Neural progenitor cell (in vitro differentiated cells): Measurements from ENCODE around the gene CST8. TPM values are rescaled to one million over a fixed set of nuclear protein-coding genes. Genes with fewer than 3 reads are reported as not detected.

ENCODE experiments used
- DNase-seq: peaks from one replicate; pipeline ENCODE4 v3.0.0-alpha.2; 2016; ENCODE audit warnings: low spot score
- H2AFZ ChIP-seq: fragments of 200-600 bp; sonication (generic); replicated peaks from 2 replicates; pipeline ENCODE4 v1.6.1; 2016; ENCODE audit warnings: antibody characterized with exemption
- H3F3A ChIP-seq: fragments of 200-600 bp; sonication (generic); 2 replicates; pipeline ENCODE4 v1.6.1; 2016; ENCODE audit warnings: antibody characterized with exemption, low read depth
- H3K27ac ChIP-seq: fragments of 200-600 bp; sonication (generic); 2 replicates; pipeline ENCODE4 v1.5.1; 2016; ENCODE audit warnings: mild to moderate bottlenecking
- H3K27me3 ChIP-seq: fragments of 200-600 bp; sonication (generic); 2 replicates; pipeline ENCODE4 v1.6.1; 2016; ENCODE audit warnings: mild to moderate bottlenecking, moderate library complexity
- H3K36me3 ChIP-seq: fragments of 200-600 bp; sonication (generic); 2 replicates; pipeline ENCODE4 v1.5.1; 2016
- H3K4me1 ChIP-seq: fragments of 200-600 bp; sonication (generic); 2 replicates; pipeline ENCODE4 v1.6.1; 2016; ENCODE audit warnings: mixed run types
- H3K4me2 ChIP-seq: fragments of 200-600 bp; sonication (generic); 2 replicates; pipeline ENCODE4 v1.6.1; 2016
- H3K4me3 ChIP-seq: fragments of 200-600 bp; sonication (generic); 2 replicates; pipeline ENCODE4 v1.5.1; 2016
- H3K79me2 ChIP-seq: fragments of 200-600 bp; sonication (generic); 2 replicates; pipeline ENCODE4 v1.6.1; 2016; ENCODE audit warnings: low read depth
- H3K9ac ChIP-seq: fragments of 200-600 bp; sonication (generic); 2 replicates; pipeline ENCODE4 v1.6.1; 2016
- H3K9me3 ChIP-seq: fragments of 200-600 bp; sonication (generic); 2 replicates; pipeline ENCODE4 v1.5.1; 2016; ENCODE audit warnings: low read depth
- H4K20me1 ChIP-seq: fragments of 200-600 bp; sonication (generic); 2 replicates; pipeline ENCODE4 v1.6.1; 2016; ENCODE audit warnings: low read depth
- H3K27ac Mint-ChIP-seq: 3 replicates; pipeline ENCODE4 v1.8.0; 2021; ENCODE audit warnings: mixed read lengths
- H3K27me3 Mint-ChIP-seq: 2 replicates; pipeline ENCODE4 v1.8.0; 2022; ENCODE audit warnings: low read depth, mild to moderate bottlenecking, inconsistent platforms, moderate library complexity, mixed read lengths; ENCODE audit not compliant: insufficient read depth
- H3K36me3 Mint-ChIP-seq: 3 replicates; pipeline ENCODE4 v1.8.0; 2021; ENCODE audit warnings: mixed read lengths
- H3K4me1 Mint-ChIP-seq: 3 replicates; pipeline ENCODE4 v1.8.0; 2021; ENCODE audit warnings: mixed read lengths
- H3K4me3 Mint-ChIP-seq: 3 replicates; pipeline ENCODE4 v1.8.0; 2021; ENCODE audit warnings: mild to moderate bottlenecking, moderate library complexity, mixed read lengths
- H3K9me3 Mint-ChIP-seq: 3 replicates; pipeline ENCODE4 v1.8.0; 2020; ENCODE audit warnings: mixed read lengths
- CTCF ChIP-seq: fragments of 200-600 bp; sonication (generic); IDR thresholded peaks from 2 replicates; pipeline ENCODE4 v1.5.1; 2017; ENCODE audit warnings: antibody characterized with exemption, mild to moderate bottlenecking
- EZH2 ChIP-seq: fragments of 200-600 bp; sonication (generic); IDR thresholded peaks from 2 replicates; pipeline ENCODE4 v1.6.1; 2017; ENCODE audit warnings: antibody characterized with exemption, mild to moderate bottlenecking, moderate library complexity
- EZH2phosphoT487 ChIP-seq: fragments of 200-600 bp; sonication (generic); IDR thresholded peaks from 2 replicates; pipeline ENCODE4 v1.6.1; 2017; ENCODE audit warnings: antibody characterized with exemption
- total RNA-seq: library from RNA; depleted of rRNA; stranded (reverse); fragments of >200 nt; gene quantifications from 2 replicates; pipeline ENCODE4 v1.2.3, GENCODE V29; 2015; ENCODE audit warnings: low replicate concordance

The CST8 gene
- total RNA-seq, 1 donor from 2014 or later, result not detected

DNA sequence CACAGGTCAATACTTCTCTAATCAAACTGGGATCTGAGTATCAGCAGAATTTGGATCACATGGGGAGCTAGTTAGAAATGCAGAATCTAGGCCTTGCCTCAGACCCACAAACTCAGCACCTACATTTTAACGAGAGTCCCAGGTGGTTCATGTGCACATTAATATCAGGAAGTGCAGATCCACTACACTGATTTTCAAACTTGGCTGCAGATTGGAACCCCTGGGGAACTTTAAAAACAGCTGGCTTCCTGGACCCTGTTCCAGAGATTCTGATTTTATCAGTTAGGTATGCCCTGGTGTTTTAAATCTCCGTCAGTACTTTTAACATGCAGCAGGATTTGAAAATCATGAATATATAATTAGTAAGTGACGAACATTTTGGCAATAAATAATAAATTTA, 1.9 kb upstream of the CST8 start:
- Histone ChIP-seq H2AFZ (no peak overlapping the region), H3K9ac (no peak overlapping the region), H3F3A (no peaks in the 10 kb centered on the region), H3K27ac (no peak overlapping the region), H3K9me3 (no peaks in the 10 kb centered on the region), H4K20me1 (no peaks in the 10 kb centered on the region), H3K4me1 (no peaks in the 10 kb centered on the region), H3K79me2 (no peaks in the 10 kb centered on the region), H3K4me2 (no peak overlapping the region), H3K36me3 (no peaks in the 10 kb centered on the region), H3K4me3 (no peak overlapping the region), H3K27me3 (no peaks in the 10 kb centered on the region)
- TF ChIP-seq CTCF, result no peak
- no peak for TF ChIP-seq EZH2phosphoT487
- no peak for TF ChIP-seq EZH2
- Mint-ChIP-seq H3K27me3 (peaks cover 7% of the 10 kb centered on the region), H3K36me3 (no peaks in the 10 kb centered on the region), H3K4me3 (no peak overlapping the region), H3K27ac (no peak overlapping the region), H3K4me1 (peaks cover 6% of the 10 kb centered on the region), H3K9me3 (peaks cover 9% of the 10 kb centered on the region)
- DNase-seq, result no peak

DNA sequence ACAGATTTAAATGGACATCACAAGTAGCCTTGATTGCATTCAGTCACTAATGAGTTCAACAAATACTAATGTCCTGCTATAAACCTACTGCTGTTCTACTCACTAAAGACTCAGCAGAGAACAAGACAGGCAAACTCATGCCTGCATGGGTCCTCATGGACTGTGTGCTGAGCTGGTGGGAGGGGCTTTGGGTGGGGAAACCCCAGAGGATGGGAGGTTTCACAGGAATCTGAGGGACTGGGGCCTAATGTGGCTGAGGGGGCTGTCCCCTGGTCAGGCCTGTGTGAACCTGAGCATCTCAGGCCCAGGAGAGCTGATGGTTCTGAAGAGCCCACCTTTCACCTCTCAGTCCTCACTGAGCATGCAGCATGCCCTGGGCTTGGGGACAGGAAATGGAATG, 1.4 kb downstream of the CST8 start:
- H3K27ac ChIP-seq, result no peak overlapping the region
- Mint-ChIP-seq H3K9me3 (peaks cover 6% of the 10 kb centered on the region), H3K36me3 (no peaks in the 10 kb centered on the region), H3K27ac (no peak overlapping the region), H3K4me1 (peaks cover 6% of the 10 kb centered on the region), H3K4me3 (no peak overlapping the region), H3K27me3 (peaks cover 2% of the 10 kb centered on the region)
- no peak for DNase-seq
- H4K20me1 ChIP-seq, result no peaks in the 10 kb centered on the region
- no peaks in the 10 kb centered on the region for H3K4me1 ChIP-seq
- H3K79me2 ChIP-seq, result no peaks in the 10 kb centered on the region
- H2AFZ ChIP-seq, result no peak overlapping the region
- H3K9ac ChIP-seq, result no peak overlapping the region
- no peaks in the 10 kb centered on the region for H3K36me3 ChIP-seq
- H3K9me3 ChIP-seq, result no peaks in the 10 kb centered on the region
- TF ChIP-seq EZH2phosphoT487 (no peak), CTCF (no peak), EZH2 (no peak)
- no peaks in the 10 kb centered on the region for H3F3A ChIP-seq
- no peak overlapping the region for H3K4me2 ChIP-seq
- no peaks in the 10 kb centered on the region for H3K27me3 ChIP-seq
- no peak overlapping the region for H3K4me3 ChIP-seq

DNA sequence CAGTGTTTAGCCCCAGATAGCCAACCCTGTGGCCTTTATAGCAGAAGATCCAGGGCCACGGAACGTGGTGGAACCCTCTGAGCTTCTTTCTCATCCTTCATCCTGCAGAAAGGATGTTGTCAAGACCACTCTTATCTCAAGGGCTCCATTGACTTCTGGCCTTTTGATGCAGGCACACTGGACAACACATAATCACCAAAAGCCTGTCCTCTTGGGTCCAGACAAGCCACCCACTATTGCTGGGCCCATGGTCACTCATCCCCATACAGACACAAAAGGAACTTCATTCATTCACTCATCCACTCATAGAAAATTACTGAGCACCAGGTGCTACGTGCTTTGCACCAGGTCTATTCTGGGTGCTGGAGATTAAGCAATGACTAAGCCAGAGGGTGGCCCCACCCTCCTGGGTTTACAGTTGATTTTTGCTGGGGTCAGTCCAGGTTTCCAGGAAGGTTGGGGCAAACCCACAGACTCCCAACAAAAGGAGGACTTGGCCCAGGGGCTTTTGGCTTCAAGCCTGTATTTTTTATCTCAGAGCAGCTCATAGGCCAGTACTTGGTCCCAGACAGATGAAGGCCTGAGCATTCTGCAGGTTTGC, 2.4 kb downstream of the CST8 start:
- Mint-ChIP-seq H3K4me3 (no peak overlapping the region), H3K36me3 (no peaks in the 10 kb centered on the region), H3K27me3 (peaks cover 2% of the 10 kb centered on the region), H3K27ac (no peak overlapping the region), H3K9me3 (peaks cover 4% of the 10 kb centered on the region), H3K4me1 (peaks cover 6% of the 10 kb centered on the region)
- Histone ChIP-seq H3K4me2 (no peak overlapping the region), H3K36me3 (no peaks in the 10 kb centered on the region), H3K27ac (no peak overlapping the region), H3K27me3 (no peaks in the 10 kb centered on the region), H3K4me3 (no peak overlapping the region), H3K9ac (no peak overlapping the region), H2AFZ (no peak overlapping the region), H3K9me3 (no peaks in the 10 kb centered on the region), H3K4me1 (no peaks in the 10 kb centered on the region), H3K79me2 (no peaks in the 10 kb centered on the region), H3F3A (no peaks in the 10 kb centered on the region), H4K20me1 (no peaks in the 10 kb centered on the region)
- TF ChIP-seq EZH2phosphoT487 (no peak), CTCF (no peak), EZH2 (no peak)
- no peak for DNase-seq
